ENCODE measurements around the gene ANO7. TPM values are rescaled to one million over a fixed set of nuclear protein-coding genes. Genes with fewer than 3 reads are reported as not detected.

Gene ANO7
- total and polyA plus RNA-seq, 2 of the 8 experiments (the other 6 are each of a cell fraction or from before 2014, with no cell fraction given): 3.2 to 6.9 TPM

GRCh38 chr2:241191081-241191480 lies 2.6 kb downstream of the ANO7 start:
- H3K36me3 ChIP-seq (ENCODE audit: control insufficient read depth in 2 of 4, insufficient read depth in 4 of 4, low read length in 3 of 4): no peaks in the 10 kb centered on the region
- FAIRE-seq (no peak), DNase-seq (ENCODE audit: low read depth in 1 of 2, low spot score in 2 of 2) (no peak)
- no peak overlapping the region for H4K91ac ChIP-seq (replicated peaks; ENCODE audit: insufficient read length, low read length)
- H3K79me1 ChIP-seq (ENCODE audit: low read depth, low read length): no peaks in the 10 kb centered on the region
- no peak overlapping the region for H3K18ac ChIP-seq (ENCODE audit: extremely low read depth, low read length)
- H3K4me2 ChIP-seq (ENCODE audit: insufficient read depth in 1 of 2, low read depth in 2 of 2, low read length in 2 of 2): no peak overlapping the region
- 80% methylated on average over 2 of the region's 14 CpGs; no CpG with 5 or more reads in 1 of the 2 experiments for WGBS, 2 experiments (ENCODE audit: extremely low coverage in 1 of 2, insufficient coverage in 1 of 2, insufficient read length in 1 of 2, insufficient replicate concordance in 2 of 2, low coverage in 1 of 2, low lambda C conversion rate in 2 of 2, missing lambda C conversion rate in 1 of 2)
- H2BK15ac ChIP-seq (ENCODE audit: low read length): no peak overlapping the region
- H3K4me1 ChIP-seq (replicated peaks in 1 of 4; ENCODE audit: control insufficient read depth in 3 of 4, insufficient read depth in 4 of 4, low read length in 3 of 4): peaks cover 0 to 14% (median 7%) of the 10 kb centered on the region in 4 experiments; a peak in 6 of 7 replicates
- no peak overlapping the region for H2AFZ ChIP-seq (ENCODE audit: low read length)
- H2BK120ac ChIP-seq (replicated peaks; ENCODE audit: low read depth, low read length): no peak overlapping the region
- ChIA-PET POLR2A (ENCODE audit: partially characterized antibody) (no interaction called here), CTCF (ENCODE audit: partially characterized antibody) (no interaction called here)
- no peaks in the 10 kb centered on the region; a peak in 1 of 7 replicates for H3K27me3 ChIP-seq (replicated peaks in 1 of 4; ENCODE audit: control insufficient read depth in 3 of 4, extremely low read depth in 1 of 4, insufficient read depth in 3 of 4, low read length in 3 of 4)
- TF ChIP-seq POLR2A (IDR thresholded peaks at IDR 0.05; ENCODE audit: control extremely low read depth in 1 of 2, low read depth in 2 of 2, low read length in 2 of 2) (no peak), TAF1 (IDR thresholded peaks at IDR 0.05; ENCODE audit: low read depth, low read length) (no peak), SP1 (IDR thresholded peaks at IDR 0.05; ENCODE audit: low read depth, low read length) (no peak), GABPA (IDR thresholded peaks at IDR 0.05; ENCODE audit: borderline replicate concordance, insufficient read depth, low read length) (no peak), RBBP5 (IDR thresholded peaks at IDR 0.05; ENCODE audit: borderline replicate concordance, low read depth, low read length) (no peak)
- H3K4ac ChIP-seq (replicated peaks; ENCODE audit: insufficient read length, low read depth, low read length): no peak overlapping the region
- H3K23me2 ChIP-seq (ENCODE audit: low read depth, low read length): no peaks in the 10 kb centered on the region
- H2BK5ac ChIP-seq (ENCODE audit: low read depth, low read length): no peak overlapping the region
- H3K9me3 ChIP-seq (ENCODE audit: insufficient read depth in 2 of 2, low read depth in 1 of 2, low read length in 1 of 2): no peaks in the 10 kb centered on the region
- no peak overlapping the region for H2AK5ac ChIP-seq (ENCODE audit: low read depth, low read length)
- no peaks in the 10 kb centered on the region for H4K20me1 ChIP-seq (replicated peaks in 1 of 2; ENCODE audit: control insufficient read depth in 1 of 2, insufficient read depth in 2 of 2, low read length in 2 of 2)
- no peak overlapping the region for H3K23ac ChIP-seq (ENCODE audit: insufficient read length)
- no peak overlapping the region for H3K4me3 ChIP-seq (ENCODE audit: extremely low read depth in 1 of 4, insufficient read depth in 2 of 4, low read depth in 3 of 4, low read length in 4 of 4)
- H3K56ac ChIP-seq (replicated peaks; ENCODE audit: insufficient read length, low read depth, low read length): no peak overlapping the region
- H2BK12ac ChIP-seq (ENCODE audit: low read depth, low read length): no peak overlapping the region
- H3K79me2 ChIP-seq (ENCODE audit: control insufficient read depth in 1 of 2, insufficient read depth in 2 of 2, low read length in 2 of 2): no peaks in the 10 kb centered on the region
- no peak overlapping the region for H3K27ac ChIP-seq (ENCODE audit: low read depth, low read length)
- no peak overlapping the region for H4K5ac ChIP-seq (ENCODE audit: insufficient read length, low read depth, low read length)
- no peak overlapping the region for H4K8ac ChIP-seq (ENCODE audit: extremely low read depth, insufficient read depth, low read length)
- H3K14ac ChIP-seq (ENCODE audit: insufficient read length): no peak overlapping the region
- no peak overlapping the region for H3K9ac ChIP-seq (replicated peaks in 1 of 4; ENCODE audit: extremely low read depth in 1 of 4, low read depth in 3 of 4, low read length in 3 of 4)
- H2BK20ac ChIP-seq (ENCODE audit: low read length): no peak overlapping the region
